GM12801 (cell line): Measurements from ENCODE around the gene CLIP1.

ENCODE experiments used
- TF ChIP-seq, protein P1 (sequence below): IDR thresholded peaks from one replicate; pipeline ENCODE4 v1.5.1; 2011; ENCODE audit warnings: control low read depth; ENCODE audit not compliant: insufficient read length; ENCODE audit errors: extremely low read depth

Gene CLIP1

DNA sequence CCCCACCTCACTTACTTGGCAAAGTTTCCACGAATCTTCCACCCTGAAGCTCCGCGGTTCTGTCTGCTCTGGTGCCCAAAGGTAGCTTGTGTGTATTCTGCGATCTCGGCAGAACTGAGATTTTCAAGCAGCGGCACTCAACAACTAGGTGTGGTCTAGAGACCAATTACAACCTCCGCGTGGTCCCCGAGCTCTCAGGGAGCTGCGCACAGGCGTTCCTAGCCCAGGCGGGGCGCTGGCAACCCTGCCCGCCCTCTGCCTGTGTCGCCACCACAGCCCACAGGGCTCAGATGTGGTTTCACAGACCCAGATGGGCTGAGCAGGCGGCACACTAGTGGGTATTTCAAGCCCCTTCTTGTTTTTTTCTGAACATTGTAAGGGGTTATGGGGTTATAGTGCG lies 195.1 kb downstream of the CLIP1 start:
- TF ChIP-seq, protein P1, sequence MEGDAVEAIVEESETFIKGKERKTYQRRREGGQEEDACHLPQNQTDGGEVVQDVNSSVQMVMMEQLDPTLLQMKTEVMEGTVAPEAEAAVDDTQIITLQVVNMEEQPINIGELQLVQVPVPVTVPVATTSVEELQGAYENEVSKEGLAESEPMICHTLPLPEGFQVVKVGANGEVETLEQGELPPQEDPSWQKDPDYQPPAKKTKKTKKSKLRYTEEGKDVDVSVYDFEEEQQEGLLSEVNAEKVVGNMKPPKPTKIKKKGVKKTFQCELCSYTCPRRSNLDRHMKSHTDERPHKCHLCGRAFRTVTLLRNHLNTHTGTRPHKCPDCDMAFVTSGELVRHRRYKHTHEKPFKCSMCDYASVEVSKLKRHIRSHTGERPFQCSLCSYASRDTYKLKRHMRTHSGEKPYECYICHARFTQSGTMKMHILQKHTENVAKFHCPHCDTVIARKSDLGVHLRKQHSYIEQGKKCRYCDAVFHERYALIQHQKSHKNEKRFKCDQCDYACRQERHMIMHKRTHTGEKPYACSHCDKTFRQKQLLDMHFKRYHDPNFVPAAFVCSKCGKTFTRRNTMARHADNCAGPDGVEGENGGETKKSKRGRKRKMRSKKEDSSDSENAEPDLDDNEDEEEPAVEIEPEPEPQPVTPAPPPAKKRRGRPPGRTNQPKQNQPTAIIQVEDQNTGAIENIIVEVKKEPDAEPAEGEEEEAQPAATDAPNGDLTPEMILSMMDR: no peak

- TF ChIP-seq, protein P1: no peak
Measured at GRCh38 chr12:122226366-122227125, 195.9 kb downstream of the CLIP1 start.

DNA sequence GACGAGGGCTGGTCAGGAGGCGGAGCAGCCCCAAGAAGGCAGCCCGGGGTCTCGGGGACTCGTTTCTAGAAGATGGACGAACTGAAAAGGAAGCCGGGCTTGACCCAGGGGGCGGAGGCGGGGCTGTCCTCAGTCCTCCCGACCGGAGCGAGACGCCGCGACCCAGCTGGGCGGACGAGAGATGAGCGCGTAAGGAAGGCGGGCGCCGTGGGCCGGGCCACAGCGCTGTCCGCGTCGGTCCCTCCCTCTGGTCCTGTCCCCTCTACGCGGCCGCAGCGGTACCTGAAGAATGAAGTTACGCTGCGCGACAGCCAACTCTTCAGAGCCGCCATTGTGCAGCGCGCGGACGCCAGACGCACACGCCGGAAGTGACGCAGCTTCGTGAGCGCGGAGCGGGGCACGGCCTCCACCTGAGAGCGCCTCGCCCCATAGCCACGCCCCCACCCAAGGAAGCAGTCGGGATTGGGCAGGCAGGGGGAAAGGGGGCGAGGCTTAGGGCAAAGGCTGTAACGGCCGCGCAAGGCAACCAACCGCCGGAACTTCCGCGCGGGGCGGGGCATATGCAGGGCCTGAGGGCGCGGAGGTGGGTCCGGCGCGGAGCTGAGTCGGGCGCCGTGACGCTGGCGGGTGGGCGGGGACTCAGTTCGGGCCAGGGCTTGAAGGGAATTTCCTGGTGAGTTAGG lies 196.6 kb downstream of the CLIP1 start, which contains the start of gene DIABLO:
Gene DIABLO (minus strand): TSS at position 370 of the 683 bp plus-strand sequence. CDS start 38 bp downstream, at position 332.
- TF ChIP-seq, protein P1: no peak
